Ishikawa (cell line): ENCODE data around the gene COL2A1.

Experiments
- CEBPB ChIP-seq: IDR thresholded peaks from 2 replicates; pipeline ENCODE4 v1.6.1; 2012
- CREB1 ChIP-seq: IDR thresholded peaks from 2 replicates; pipeline ENCODE4 v1.6.1; 2012; ENCODE audit warnings: low read depth
- EGR1 ChIP-seq: IDR thresholded peaks from 2 replicates; pipeline ENCODE4 v1.6.1; 2012
- EP300 ChIP-seq: IDR thresholded peaks from 2 replicates; pipeline ENCODE4 v1.6.1; 2012; ENCODE audit warnings: borderline replicate concordance
- MAX ChIP-seq: IDR thresholded peaks from 2 replicates; pipeline ENCODE4 v1.6.1; 2012
- NFIC ChIP-seq: IDR thresholded peaks from 2 replicates; pipeline ENCODE4 v1.6.1; 2012
- RAD21 ChIP-seq: IDR thresholded peaks from 2 replicates; pipeline ENCODE4 v1.6.1; 2012; ENCODE audit warnings: low read depth
- REST ChIP-seq: IDR thresholded peaks from 2 replicates; pipeline ENCODE4 v1.6.1; 2012; ENCODE audit warnings: low read depth, mild to moderate bottlenecking
- TAF1 ChIP-seq: IDR thresholded peaks from 2 replicates; pipeline ENCODE4 v1.6.1; 2012; ENCODE audit warnings: low read depth, mild to moderate bottlenecking
- TCF12 ChIP-seq: IDR thresholded peaks from 2 replicates; pipeline ENCODE4 v1.6.1; 2012; ENCODE audit warnings: low read depth
- TEAD4 ChIP-seq: IDR thresholded peaks from 2 replicates; pipeline ENCODE4 v1.6.1; 2012
- YY1 ChIP-seq: IDR thresholded peaks from 2 replicates; pipeline ENCODE4 v1.6.1; 2012; ENCODE audit warnings: low read depth

- no peak for TF ChIP-seq YY1
- TF ChIP-seq TAF1 = no peak
- peak; percentile 48; the same call in 1 of the 2 replicates for TF ChIP-seq MAX
- no peak for TF ChIP-seq EGR1
- TF ChIP-seq NFIC = peak; percentile 39; the same call in 1 of the 2 replicates
- TF ChIP-seq REST = no peak
- TF ChIP-seq CEBPB = no peak
- no peak for TF ChIP-seq RAD21
- no peak for TF ChIP-seq EP300
- TF ChIP-seq TCF12 = 0 out of 2 replicates have a peak, but pooled peaks have one; percentile 13
- no peak for TF ChIP-seq CREB1
- TF ChIP-seq TEAD4 = peak; percentile 63
Measured at GRCh38 chr12:47954058-47954457, 50.2 kb downstream of the COL2A1 start.
